ENCODE data around the gene TGFBR1.

TGFBR1 gene

GRCh38 chr9:99104459-99105151 lies at the start of gene TGFBR1:
Gene TGFBR1, plus strand, starts transcription at chr9:99105113. Its CDS starts 93 bp downstream, at chr9:99105206.
- DNase-seq (ENCODE audit: low read depth in 3 of 3): peak; percentile 77 to 92 (median 84)

GRCh38 chr9:99055384-99055783 lies 49.5 kb upstream of the TGFBR1 start:
- DNase-seq (ENCODE audit: low read depth in 3 of 3): no peak

GRCh38 chr9:99056186-99056585 lies 48.7 kb upstream of the TGFBR1 start:
- no peak for DNase-seq (ENCODE audit: low read depth in 3 of 3)

- peak in 2 of 3 experiments; percentile 18 to 27 for DNase-seq (ENCODE audit: low read depth in 3 of 3)
Observed at GRCh38 chr9:99056886-99057664, 47.8 kb upstream of the TGFBR1 start.

- peak; percentile 33 to 63 (median 40) for DNase-seq (ENCODE audit: low read depth in 3 of 3)
Observed at GRCh38 chr9:99057665-99058625, 47.0 kb upstream of the TGFBR1 start.

GRCh38 chr9:99058964-99059921 lies 45.7 kb upstream of the TGFBR1 start:
- DNase-seq (ENCODE audit: low read depth in 3 of 3): no peak

- no peak for DNase-seq (ENCODE audit: low read depth in 3 of 3)
Observed at GRCh38 chr9:99060621-99061020, 44.3 kb upstream of the TGFBR1 start.

GRCh38 chr9:99062549-99062948 lies 42.4 kb upstream of the TGFBR1 start:
- no peak for DNase-seq (ENCODE audit: low read depth in 3 of 3)

GRCh38 chr9:99063522-99063921 lies 41.4 kb upstream of the TGFBR1 start:
- no peak for DNase-seq (ENCODE audit: low read depth in 3 of 3)

- no peak for DNase-seq (ENCODE audit: low read depth in 3 of 3)
Observed at GRCh38 chr9:99066571-99066970, 38.3 kb upstream of the TGFBR1 start.

- DNase-seq (ENCODE audit: low read depth in 3 of 3): no peak
Observed at GRCh38 chr9:99069075-99069474, 35.8 kb upstream of the TGFBR1 start.

- no peak for DNase-seq (ENCODE audit: low read depth in 3 of 3)
Observed at GRCh38 chr9:99069546-99069945, 35.4 kb upstream of the TGFBR1 start.

GRCh38 chr9:99070681-99071080 lies 34.2 kb upstream of the TGFBR1 start:
- DNase-seq (ENCODE audit: low read depth in 3 of 3): no peak

- DNase-seq (ENCODE audit: low read depth in 3 of 3): no peak
Observed at GRCh38 chr9:99071313-99072039, 33.4 kb upstream of the TGFBR1 start.

- DNase-seq (ENCODE audit: low read depth in 3 of 3): no peak
Observed at GRCh38 chr9:99072040-99072394, 32.9 kb upstream of the TGFBR1 start.

- no peak for DNase-seq (ENCODE audit: low read depth in 3 of 3)
Observed at GRCh38 chr9:99073347-99073746, 31.6 kb upstream of the TGFBR1 start.

GRCh38 chr9:99073985-99074901 lies 30.7 kb upstream of the TGFBR1 start:
- DNase-seq (ENCODE audit: low read depth in 3 of 3): no peak

- no peak for DNase-seq (ENCODE audit: low read depth in 3 of 3)
Observed at GRCh38 chr9:99074902-99075245, 30.0 kb upstream of the TGFBR1 start.

- no peak for DNase-seq (ENCODE audit: low read depth in 3 of 3)
Observed at GRCh38 chr9:99075246-99075912, 29.5 kb upstream of the TGFBR1 start.

Measured in stimulated activated CD4-positive, alpha-beta T cell treated with anti-CD3 and anti-CD28 coated beads, TNF-alpha, amount 100 ng/mL, for 24 hours (primary cell).